Activated CD8-positive, alpha-beta T cell treated with anti-CD3 and anti-CD28 coated beads for 36 hours (primary cell): ENCODE measurements around the gene RAB11FIP5. TPM values are rescaled to one million over a fixed set of nuclear protein-coding genes. Genes with fewer than 3 reads are reported as not detected.
"Not testable (repeated sequence)": the region's sequence is repeated elsewhere in the genome, so short reads cannot be mapped to it uniquely, and the experiment has no call there.

Experiments used
- ATAC-seq: fragments of 200-7000 bp; cut with Tn5 transposase; one replicate; pipeline ENCODE4 v1.10.0; 2021; ENCODE audit warnings: mild to moderate bottlenecking, moderate library complexity
- CTCF ChIA-PET: fragments of 350-600 bp; sonication (Branson Sonifier 250); formaldehyde crosslinking; loops from one replicate; lab custom pipeline; 2021; ENCODE audit warnings: antibody characterized with exemption; lab: Charles Lee
- POLR2A ChIA-PET: fragments of 350-600 bp; sonication (Branson Sonifier 250); formaldehyde crosslinking; loops from one replicate; lab custom pipeline; 2021; ENCODE audit warnings: antibody characterized with exemption; lab: Charles Lee
- DNase-seq: peaks from one replicate; pipeline ENCODE4 v3.0.0-alpha.2; 2020
- H3K27ac Mint-ChIP-seq: one replicate; pipeline ENCODE4 v1.8.0; 2021; ENCODE audit warnings: mild to moderate bottlenecking, mixed read lengths
- H3K27me3 Mint-ChIP-seq: one replicate; pipeline ENCODE4 v1.8.0; 2021; ENCODE audit warnings: mixed read lengths
- H3K36me3 Mint-ChIP-seq: one replicate; pipeline ENCODE4 v1.8.0; 2021; ENCODE audit warnings: low read depth, mixed read lengths
- H3K4me1 Mint-ChIP-seq: one replicate; pipeline ENCODE4 v1.8.0; 2021; ENCODE audit warnings: low read depth, mixed read lengths
- H3K4me3 Mint-ChIP-seq: one replicate; pipeline ENCODE4 v1.8.0; 2021; ENCODE audit warnings: mild to moderate bottlenecking, moderate library complexity, mixed read lengths
- H3K9me3 Mint-ChIP-seq: one replicate; pipeline ENCODE4 v1.8.0; 2021; ENCODE audit warnings: mixed read lengths
- intact Hi-C: fragments of 100-400 bp; cut with micrococcal nuclease; formaldehyde crosslinking; loops from one replicate; pipeline ENCODE4 v1.10.0; 2022
- total RNA-seq, 2 experiments: library from RNA; stranded (reverse); gene quantifications; one replicate each; pipeline ENCODE4 v1.2.3, GENCODE V29; 2021
- TF ChIP-seq, protein P1 (sequence below): fragments of 200-600 bp; IDR thresholded peaks from one replicate; pipeline ENCODE4 v1.8.0; 2022; ENCODE audit warnings: antibody characterized with exemption, mild to moderate bottlenecking

RAB11FIP5 gene
- total RNA-seq, 2 experiments from 2014 or later: 9.0 to 9.7 TPM

- Mint-ChIP-seq H3K27ac (no peak overlapping the region), H3K4me1 (no peaks in the 10 kb centered on the region), H3K27me3 (no peaks in the 10 kb centered on the region), H3K36me3 (no peaks in the 10 kb centered on the region), H3K9me3 (no peaks in the 10 kb centered on the region), H3K4me3 (no peak overlapping the region)
- no peak for DNase-seq
- ChIA-PET POLR2A (interaction anchor here (0.6 kb wide), 1 partner anchor 20 kb away, joined by 3 read pairs; no protein-coding TSS in a partner anchor), CTCF (interaction anchor here (0.7 to 3.3 kb wide), 4 partner anchors 10 to 81 kb away, joined by 3 to 16 read pairs (median 8); no protein-coding TSS in a partner anchor)
- intact Hi-C loops: no loop called here
- TF ChIP-seq, protein P1, sequence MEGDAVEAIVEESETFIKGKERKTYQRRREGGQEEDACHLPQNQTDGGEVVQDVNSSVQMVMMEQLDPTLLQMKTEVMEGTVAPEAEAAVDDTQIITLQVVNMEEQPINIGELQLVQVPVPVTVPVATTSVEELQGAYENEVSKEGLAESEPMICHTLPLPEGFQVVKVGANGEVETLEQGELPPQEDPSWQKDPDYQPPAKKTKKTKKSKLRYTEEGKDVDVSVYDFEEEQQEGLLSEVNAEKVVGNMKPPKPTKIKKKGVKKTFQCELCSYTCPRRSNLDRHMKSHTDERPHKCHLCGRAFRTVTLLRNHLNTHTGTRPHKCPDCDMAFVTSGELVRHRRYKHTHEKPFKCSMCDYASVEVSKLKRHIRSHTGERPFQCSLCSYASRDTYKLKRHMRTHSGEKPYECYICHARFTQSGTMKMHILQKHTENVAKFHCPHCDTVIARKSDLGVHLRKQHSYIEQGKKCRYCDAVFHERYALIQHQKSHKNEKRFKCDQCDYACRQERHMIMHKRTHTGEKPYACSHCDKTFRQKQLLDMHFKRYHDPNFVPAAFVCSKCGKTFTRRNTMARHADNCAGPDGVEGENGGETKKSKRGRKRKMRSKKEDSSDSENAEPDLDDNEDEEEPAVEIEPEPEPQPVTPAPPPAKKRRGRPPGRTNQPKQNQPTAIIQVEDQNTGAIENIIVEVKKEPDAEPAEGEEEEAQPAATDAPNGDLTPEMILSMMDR: no peak
- ATAC-seq: no peak
Observed at GRCh38 chr2:73095910-73096309, 16.8 kb downstream of the RAB11FIP5 start.

- H3K36me3 Mint-ChIP-seq, H3K27me3 Mint-ChIP-seq, DNase-seq, H3K4me3 Mint-ChIP-seq, ATAC-seq, H3K27ac Mint-ChIP-seq, intact Hi-C loops, POLR2A ChIA-PET, H3K4me1 Mint-ChIP-seq, H3K9me3 Mint-ChIP-seq: not testable (repeated sequence)
- CTCF ChIA-PET: interaction anchor here (2.5 to 3.5 kb wide), 3 partner anchors 8 to 83 kb away, joined by 10 to 16 read pairs (median 12); no protein-coding TSS in a partner anchor
Observed at GRCh38 chr2:73093601-73094218, 19.0 kb downstream of the RAB11FIP5 start.

DNA sequence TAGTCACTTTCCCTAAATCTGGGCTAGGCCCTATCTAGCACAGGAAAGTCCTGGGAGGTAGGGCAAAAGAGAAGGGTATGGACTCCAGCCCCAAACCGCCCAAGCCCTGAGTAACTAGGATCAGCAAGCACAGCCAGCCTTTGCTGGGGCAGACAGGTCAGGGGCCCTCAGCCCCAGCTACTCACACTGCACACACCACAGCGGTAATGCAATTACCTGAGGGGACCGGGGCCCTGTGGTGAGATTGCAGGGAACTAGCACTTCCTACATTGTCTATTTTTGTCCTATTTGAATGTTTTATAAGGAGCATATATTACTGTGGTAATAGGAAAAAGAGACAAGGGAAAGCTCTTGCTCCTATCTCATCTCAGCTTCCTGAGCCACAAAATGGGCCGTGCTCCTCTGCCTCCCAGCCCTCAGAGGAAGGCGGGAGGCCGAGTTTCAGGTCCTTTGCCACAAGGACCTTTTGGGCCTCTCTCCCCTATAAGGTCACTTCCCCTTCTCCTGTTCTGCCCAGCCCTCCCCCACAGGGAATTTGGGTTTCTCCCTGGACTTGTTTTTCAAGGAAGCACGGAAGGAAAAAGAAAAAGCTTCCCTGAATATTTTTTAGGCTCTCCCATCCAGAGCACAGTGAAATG lies 20.5 kb downstream of the RAB11FIP5 start:
- Mint-ChIP-seq H3K27ac (no peak overlapping the region), H3K36me3 (no peaks in the 10 kb centered on the region), H3K27me3 (no peaks in the 10 kb centered on the region), H3K9me3 (no peaks in the 10 kb centered on the region), H3K4me1 (no peaks in the 10 kb centered on the region), H3K4me3 (no peak overlapping the region)
- DNase-seq (no peak), ATAC-seq (no peak)
- ChIA-PET CTCF (interaction anchor here (2.5 to 3.5 kb wide), 2 partner anchors 64 to 85 kb away, joined by 10 to 12 read pairs; no protein-coding TSS in a partner anchor), POLR2A (no interaction called here)
- intact Hi-C loops: no loop called here
- TF ChIP-seq, protein P1: no peak

DNA sequence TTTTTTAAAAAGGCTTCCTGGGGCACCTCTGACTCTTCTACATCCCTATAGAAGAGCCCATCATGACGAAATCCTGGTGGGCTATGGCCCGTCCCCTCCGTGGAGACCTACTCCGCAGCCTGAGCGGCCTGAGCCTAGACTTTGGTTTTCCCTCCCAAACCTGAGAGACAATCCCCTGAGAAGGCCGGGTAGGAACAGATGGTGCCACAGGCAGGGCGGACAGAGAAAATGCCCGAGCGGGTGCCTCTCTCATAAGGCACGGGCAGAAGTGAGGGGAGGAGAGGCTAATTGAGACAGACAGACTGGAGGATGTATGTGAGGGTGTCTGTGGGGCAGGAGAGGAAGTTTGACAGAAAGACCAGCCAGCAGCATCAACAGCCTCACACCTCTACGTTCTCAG lies 21.1 kb downstream of the RAB11FIP5 start:
- TF ChIP-seq, protein P1: no peak
- Mint-ChIP-seq H3K36me3 (no peaks in the 10 kb centered on the region), H3K27ac (no peak overlapping the region), H3K27me3 (no peaks in the 10 kb centered on the region), H3K9me3 (no peaks in the 10 kb centered on the region), H3K4me3 (no peak overlapping the region), H3K4me1 (no peaks in the 10 kb centered on the region)
- DNase-seq (no peak), ATAC-seq (no peak)
- CTCF ChIA-PET: interaction anchor here (2.5 to 3.5 kb wide), 2 partner anchors 65 to 85 kb away, joined by 10 to 12 read pairs; no protein-coding TSS in a partner anchor
- intact Hi-C loops: no loop called here
- POLR2A ChIA-PET: no interaction called here

- Mint-ChIP-seq H3K36me3 (no peaks in the 10 kb centered on the region), H3K27me3 (no peaks in the 10 kb centered on the region), H3K9me3 (no peaks in the 10 kb centered on the region), H3K4me1 (no peaks in the 10 kb centered on the region), H3K27ac (no peak overlapping the region), H3K4me3 (no peak overlapping the region)
- CTCF ChIA-PET: interaction anchor here (3.5 kb wide), 1 partner anchor 65 kb away, joined by 10 read pairs; no protein-coding TSS in a partner anchor
- ATAC-seq (no peak), DNase-seq (no peak)
- TF ChIP-seq, protein P1: no peak
- POLR2A ChIA-PET: no interaction called here
- intact Hi-C loops: no loop called here
Observed at GRCh38 chr2:73091164-73091563, 21.6 kb downstream of the RAB11FIP5 start.
